CD4-positive, alpha-beta T cell treated with Interleukin-17A for 4 hours (primary cell): ENCODE data around the gene FOXA1.

Experiments
- DNase-seq: peaks from one replicate; pipeline ENCODE4 v3.0.0-alpha.2; 2020; ENCODE audit warnings: mixed read lengths

Gene FOXA1

GRCh38 chr14:37594971-37595808 lies at the start of gene FOXA1, which contains the start of gene TTC6:
Gene FOXA1, minus strand, starts transcription at chr14:37595249. Its CDS starts 277 bp downstream, at chr14:37594972.
Gene TTC6, plus strand, starts transcription at chr14:37595629. Its CDS starts 26,436 bp downstream, at chr14:37622065.
- DNase-seq = no peak

- no peak for DNase-seq
Observed at GRCh38 chr14:37643701-37644100, 48.7 kb upstream of the FOXA1 start.

- no peak for DNase-seq
Observed at GRCh38 chr14:37642125-37642524, 47.1 kb upstream of the FOXA1 start.

- DNase-seq = no peak
Observed at GRCh38 chr14:37641117-37641516, 46.1 kb upstream of the FOXA1 start.

GRCh38 chr14:37638599-37638998 lies 43.5 kb upstream of the FOXA1 start:
- DNase-seq = no peak

GRCh38 chr14:37637341-37637740 lies 42.3 kb upstream of the FOXA1 start:
- no peak for DNase-seq

GRCh38 chr14:37625597-37626595 lies 30.8 kb upstream of the FOXA1 start:
- DNase-seq = no peak

GRCh38 chr14:37623971-37624370 lies 28.9 kb upstream of the FOXA1 start:
- DNase-seq = no peak

GRCh38 chr14:37623426-37623951 lies 28.4 kb upstream of the FOXA1 start:
- DNase-seq = no peak

GRCh38 chr14:37622231-37622923 lies 27.3 kb upstream of the FOXA1 start:
- DNase-seq = no peak

GRCh38 chr14:37620856-37621255 lies 25.8 kb upstream of the FOXA1 start:
- DNase-seq = no peak

GRCh38 chr14:37618498-37619028 lies 23.5 kb upstream of the FOXA1 start:
- DNase-seq = no peak

- no peak for DNase-seq
Observed at GRCh38 chr14:37617864-37618365, 22.9 kb upstream of the FOXA1 start.

GRCh38 chr14:37616853-37617252 lies 21.8 kb upstream of the FOXA1 start:
- no peak for DNase-seq

- DNase-seq = no peak
Observed at GRCh38 chr14:37615582-37616289, 20.7 kb upstream of the FOXA1 start.

- no peak for DNase-seq
Observed at GRCh38 chr14:37610945-37611523, 16.0 kb upstream of the FOXA1 start.

- DNase-seq = no peak
Observed at GRCh38 chr14:37608649-37609048, 13.6 kb upstream of the FOXA1 start.

GRCh38 chr14:37606678-37607077 lies 11.6 kb upstream of the FOXA1 start:
- no peak for DNase-seq

GRCh38 chr14:37603688-37604251 lies 8.7 kb upstream of the FOXA1 start:
- no peak for DNase-seq

- DNase-seq = no peak
Observed at GRCh38 chr14:37602605-37603453, 7.8 kb upstream of the FOXA1 start.
